Stimulated activated CD8-positive, alpha-beta memory T cell treated with anti-CD3 and anti-CD28 coated beads, Interleukin-2, amount 100 ng/mL, for 1 hour (primary cell): ENCODE data around the gene SSB.
"Not testable (repeated sequence)": the region's sequence is repeated elsewhere in the genome, so short reads cannot be mapped to it uniquely, and the experiment has no call there.

Source experiments
- DNase-seq, 2 donors: peaks; one replicate each; pipeline ENCODE4 v3.0.0-alpha.2; 2020; ENCODE audit warnings: low read depth in 2 of 2

The SSB gene

GRCh38 chr2:169798718-169799592, at the start of gene SSB:
SSB (plus strand) TSS chr2:169798871; CDS start chr2:169800961, 2,090 bp downstream.
- peak; percentile 84 to 92 for DNase-seq

- no peak for DNase-seq
Observed at GRCh38 chr2:169752752-169753151, 45.9 kb upstream of the SSB start.

- no peak for DNase-seq
Observed at GRCh38 chr2:169755083-169755870, 43.4 kb upstream of the SSB start.

GRCh38 chr2:169756342-169756741, 42.3 kb upstream of the SSB start:
- DNase-seq: no peak

GRCh38 chr2:169757356-169757755, 41.3 kb upstream of the SSB start:
- no peak for DNase-seq

- no peak for DNase-seq
Observed at GRCh38 chr2:169757778-169758177, 40.9 kb upstream of the SSB start.

- DNase-seq: no peak
Observed at GRCh38 chr2:169759987-169760386, 38.7 kb upstream of the SSB start.

GRCh38 chr2:169760798-169761197, 37.9 kb upstream of the SSB start:
- not testable (repeated sequence) for DNase-seq

- DNase-seq: no peak
Observed at GRCh38 chr2:169761251-169761969, 37.3 kb upstream of the SSB start.

GRCh38 chr2:169761970-169762292, 36.7 kb upstream of the SSB start:
- no peak for DNase-seq

GRCh38 chr2:169765523-169765922, 33.1 kb upstream of the SSB start:
- DNase-seq: no peak

- peak; percentile 14 to 30 for DNase-seq
Observed at GRCh38 chr2:169767243-169767888, 31.3 kb upstream of the SSB start.

GRCh38 chr2:169768262-169768995, 30.2 kb upstream of the SSB start:
- no peak for DNase-seq

GRCh38 chr2:169771021-169771420, 27.6 kb upstream of the SSB start:
- DNase-seq: no peak

- DNase-seq: no peak
Observed at GRCh38 chr2:169771612-169772011, 27.1 kb upstream of the SSB start.

- no peak for DNase-seq
Observed at GRCh38 chr2:169772651-169773050, 26.0 kb upstream of the SSB start.

GRCh38 chr2:169775354-169775753, 23.3 kb upstream of the SSB start:
- no peak for DNase-seq

- DNase-seq: no peak
Observed at GRCh38 chr2:169775765-169776164, 22.9 kb upstream of the SSB start.

GRCh38 chr2:169776252-169776761, 22.4 kb upstream of the SSB start:
- DNase-seq: no peak

GRCh38 chr2:169778446-169778845, 20.2 kb upstream of the SSB start:
- DNase-seq: no peak
